HG03108 (cell line): ENCODE data around the gene CYP4A11.
"Not testable (repeated sequence)": the region's sequence is repeated elsewhere in the genome, so short reads cannot be mapped to it uniquely, and the experiment has no call there.

Experiments used
- ATAC-seq: cut with Tn5 transposase; IDR thresholded peaks from one replicate; pipeline ENCODE4 v1.9.1; 2021; ENCODE audit warnings: moderate library complexity; ENCODE audit not compliant: unreplicated experiment

The CYP4A11 gene

GRCh38 chr1:46941135-46941694 lies at the start of gene CYP4A11:
CYP4A11 (minus strand) TSS chr1:46941476; CDS start chr1:46941433, 43 bp downstream.
- ATAC-seq: no peak

- not testable (repeated sequence) for ATAC-seq
These were observed 49.3 kb upstream of the CYP4A11 start for GRCh38 chr1:46990541-46990940.

GRCh38 chr1:46983830-46984586 lies 42.7 kb upstream of the CYP4A11 start:
- ATAC-seq: no peak

GRCh38 chr1:46983166-46983829 lies 42.0 kb upstream of the CYP4A11 start:
- ATAC-seq: no peak

GRCh38 chr1:46969014-46969619 lies 27.8 kb upstream of the CYP4A11 start:
- ATAC-seq: no peak

GRCh38 chr1:46962272-46962671 lies 21.0 kb upstream of the CYP4A11 start:
- ATAC-seq: not testable (repeated sequence)

- ATAC-seq: no peak
These were observed 19.9 kb upstream of the CYP4A11 start for GRCh38 chr1:46961066-46961758.

- ATAC-seq: no peak
These were observed 19.0 kb upstream of the CYP4A11 start for GRCh38 chr1:46960250-46960649.

- ATAC-seq: not testable (repeated sequence)
These were observed 13.8 kb upstream of the CYP4A11 start for GRCh38 chr1:46955116-46955515.

GRCh38 chr1:46953847-46954246 lies 12.6 kb upstream of the CYP4A11 start:
- not testable (repeated sequence) for ATAC-seq

GRCh38 chr1:46949417-46949666 lies 8.1 kb upstream of the CYP4A11 start:
- ATAC-seq: not testable (repeated sequence)

GRCh38 chr1:46948629-46949416 lies 7.5 kb upstream of the CYP4A11 start:
- no peak for ATAC-seq

- not testable (repeated sequence) for ATAC-seq
These were observed 6.4 kb upstream of the CYP4A11 start for GRCh38 chr1:46947706-46948105.

GRCh38 chr1:46942086-46942485 lies 810 bp upstream of the CYP4A11 start:
- ATAC-seq: no peak

- no peak for ATAC-seq
These were observed 969 bp downstream of the CYP4A11 start for GRCh38 chr1:46940307-46940706.

GRCh38 chr1:46937270-46937669 lies 4.0 kb downstream of the CYP4A11 start:
- ATAC-seq: no peak

- ATAC-seq: no peak
These were observed 4.5 kb downstream of the CYP4A11 start for GRCh38 chr1:46936788-46937187.

GRCh38 chr1:46934852-46935251 lies 6.4 kb downstream of the CYP4A11 start:
- ATAC-seq: not testable (repeated sequence)

GRCh38 chr1:46932020-46932419 lies 9.3 kb downstream of the CYP4A11 start:
- not testable (repeated sequence) for ATAC-seq

GRCh38 chr1:46931151-46931550 lies 10.1 kb downstream of the CYP4A11 start:
- no peak for ATAC-seq
